ENCODE data around the gene PIGV. TPM values are rescaled to one million over a fixed set of nuclear protein-coding genes. Genes with fewer than 3 reads are reported as not detected.

Gene PIGV
- total RNA-seq, 2 experiments from 2014 or later = 20.8 to 20.9 TPM

GRCh38 chr1:26784023-26784871, 3.5 kb upstream of the PIGV start:
- peaks cover 5% of the 10 kb centered on the region for H3K27me3 Mint-ChIP-seq
- H3K4me3 Mint-ChIP-seq = no peak overlapping the region
- no peaks in the 10 kb centered on the region for H3K9me3 Mint-ChIP-seq
- DNase-seq = no peak
- H3K27ac Mint-ChIP-seq = peak overlapping the region; percentile 46
- H3K36me3 Mint-ChIP-seq = peaks cover 28% of the 10 kb centered on the region
- H3K4me1 Mint-ChIP-seq = peaks cover 45% of the 10 kb centered on the region

GRCh38 chr1:26784886-26785285, 2.9 kb upstream of the PIGV start:
- Mint-ChIP-seq H3K4me3 (no peak overlapping the region), H3K27ac (peak overlapping the region; percentile 46), H3K9me3 (no peaks in the 10 kb centered on the region), H3K36me3 (peaks cover 23% of the 10 kb centered on the region), H3K27me3 (peaks cover 5% of the 10 kb centered on the region), H3K4me1 (peaks cover 51% of the 10 kb centered on the region)
- no peak for DNase-seq

- H3K9me3 Mint-ChIP-seq = no peaks in the 10 kb centered on the region
- H3K27ac Mint-ChIP-seq = peak overlapping the region; percentile 97
- peaks cover 23% of the 10 kb centered on the region for H3K36me3 Mint-ChIP-seq
- peak overlapping the region; percentile 89 for H3K4me3 Mint-ChIP-seq
- peaks cover 5% of the 10 kb centered on the region for H3K27me3 Mint-ChIP-seq
- no peak for DNase-seq
- peaks cover 60% of the 10 kb centered on the region for H3K4me1 Mint-ChIP-seq
Measured at GRCh38 chr1:26785611-26786436, 1.9 kb upstream of the PIGV start.

GRCh38 chr1:26786437-26787380, 1.0 kb upstream of the PIGV start:
- DNase-seq = peak; percentile 60
- Mint-ChIP-seq H3K27ac (peak overlapping the region; percentile 97), H3K4me3 (peak overlapping the region; percentile 89), H3K9me3 (no peaks in the 10 kb centered on the region), H3K27me3 (peaks cover 5% of the 10 kb centered on the region), H3K36me3 (peaks cover 29% of the 10 kb centered on the region), H3K4me1 (peaks cover 65% of the 10 kb centered on the region)

GRCh38 chr1:26787381-26787705, 407 bp upstream of the PIGV start:
- peak overlapping the region; percentile 97 for H3K27ac Mint-ChIP-seq
- H3K27me3 Mint-ChIP-seq = peaks cover 5% of the 10 kb centered on the region
- H3K4me3 Mint-ChIP-seq = peak overlapping the region; percentile 89
- peaks cover 65% of the 10 kb centered on the region for H3K4me1 Mint-ChIP-seq
- peak; percentile 86 for DNase-seq
- H3K9me3 Mint-ChIP-seq = no peaks in the 10 kb centered on the region
- peaks cover 28% of the 10 kb centered on the region for H3K36me3 Mint-ChIP-seq

GRCh38 chr1:26788515-26788785, 700 bp downstream of the PIGV start:
- H3K9me3 Mint-ChIP-seq = no peaks in the 10 kb centered on the region
- peaks cover 5% of the 10 kb centered on the region for H3K27me3 Mint-ChIP-seq
- DNase-seq = no peak
- peak overlapping the region; percentile 89 for H3K4me3 Mint-ChIP-seq
- peaks cover 71% of the 10 kb centered on the region for H3K4me1 Mint-ChIP-seq
- H3K27ac Mint-ChIP-seq = peak overlapping the region; percentile 97
- H3K36me3 Mint-ChIP-seq = peaks cover 34% of the 10 kb centered on the region

- H3K9me3 Mint-ChIP-seq = no peaks in the 10 kb centered on the region
- H3K4me1 Mint-ChIP-seq = peaks cover 71% of the 10 kb centered on the region
- H3K27me3 Mint-ChIP-seq = peaks cover 5% of the 10 kb centered on the region
- peak overlapping the region; percentile 89 for H3K4me3 Mint-ChIP-seq
- peak overlapping the region; percentile 97 for H3K27ac Mint-ChIP-seq
- H3K36me3 Mint-ChIP-seq = peaks cover 37% of the 10 kb centered on the region
- peak; percentile 87 for DNase-seq
Measured at GRCh38 chr1:26788836-26789611, 1.3 kb downstream of the PIGV start.

- Mint-ChIP-seq H3K27ac (peak overlapping the region; percentile 97), H3K36me3 (peaks cover 42% of the 10 kb centered on the region), H3K4me1 (peaks cover 67% of the 10 kb centered on the region), H3K4me3 (peak overlapping the region; percentile 89), H3K9me3 (no peaks in the 10 kb centered on the region), H3K27me3 (peaks cover 5% of the 10 kb centered on the region)
- DNase-seq = no peak
Measured at GRCh38 chr1:26789612-26789865, 1.8 kb downstream of the PIGV start.

GRCh38 chr1:26789931-26790330, 2.2 kb downstream of the PIGV start:
- H3K27ac Mint-ChIP-seq = peak overlapping the region; percentile 97
- H3K36me3 Mint-ChIP-seq = peaks cover 46% of the 10 kb centered on the region
- no peaks in the 10 kb centered on the region for H3K9me3 Mint-ChIP-seq
- H3K4me1 Mint-ChIP-seq = peaks cover 63% of the 10 kb centered on the region
- peak; percentile 32 for DNase-seq
- H3K4me3 Mint-ChIP-seq = peak overlapping the region; percentile 89
- peaks cover 5% of the 10 kb centered on the region for H3K27me3 Mint-ChIP-seq

GRCh38 chr1:26790551-26790953, 2.8 kb downstream of the PIGV start:
- H3K9me3 Mint-ChIP-seq = no peaks in the 10 kb centered on the region
- H3K4me1 Mint-ChIP-seq = peaks cover 59% of the 10 kb centered on the region
- peak; percentile 48 for DNase-seq
- peaks cover 45% of the 10 kb centered on the region for H3K36me3 Mint-ChIP-seq
- peak overlapping the region; percentile 97 for H3K27ac Mint-ChIP-seq
- peak overlapping the region; percentile 89 for H3K4me3 Mint-ChIP-seq
- peaks cover 5% of the 10 kb centered on the region for H3K27me3 Mint-ChIP-seq

GRCh38 chr1:26791148-26791547, 3.4 kb downstream of the PIGV start:
- H3K27ac Mint-ChIP-seq = peak overlapping the region; percentile 97
- DNase-seq = no peak
- peaks cover 45% of the 10 kb centered on the region for H3K36me3 Mint-ChIP-seq
- H3K4me3 Mint-ChIP-seq = peak overlapping the region; percentile 89
- H3K9me3 Mint-ChIP-seq = no peaks in the 10 kb centered on the region
- peaks cover 53% of the 10 kb centered on the region for H3K4me1 Mint-ChIP-seq
- H3K27me3 Mint-ChIP-seq = peaks cover 5% of the 10 kb centered on the region

GRCh38 chr1:26791626-26792025, 3.9 kb downstream of the PIGV start:
- Mint-ChIP-seq H3K9me3 (no peaks in the 10 kb centered on the region), H3K4me3 (peak overlapping the region; percentile 89), H3K36me3 (peaks cover 49% of the 10 kb centered on the region), H3K27me3 (peaks cover 5% of the 10 kb centered on the region), H3K4me1 (peaks cover 51% of the 10 kb centered on the region), H3K27ac (peak overlapping the region; percentile 97)
- no peak for DNase-seq

- Mint-ChIP-seq H3K27me3 (no peaks in the 10 kb centered on the region), H3K36me3 (peaks cover 47% of the 10 kb centered on the region), H3K4me1 (peaks cover 46% of the 10 kb centered on the region), H3K4me3 (no peak overlapping the region), H3K9me3 (no peaks in the 10 kb centered on the region), H3K27ac (peak overlapping the region; percentile 37)
- DNase-seq = no peak
Measured at GRCh38 chr1:26792924-26793323, 5.2 kb downstream of the PIGV start.

GRCh38 chr1:26794391-26794790, 6.6 kb downstream of the PIGV start:
- H3K4me1 Mint-ChIP-seq = peaks cover 52% of the 10 kb centered on the region
- no peaks in the 10 kb centered on the region for H3K27me3 Mint-ChIP-seq
- H3K9me3 Mint-ChIP-seq = no peaks in the 10 kb centered on the region
- H3K27ac Mint-ChIP-seq = peak overlapping the region; percentile 44
- DNase-seq = no peak
- peaks cover 45% of the 10 kb centered on the region for H3K36me3 Mint-ChIP-seq
- H3K4me3 Mint-ChIP-seq = no peak overlapping the region

Data from activated naive CD8-positive, alpha-beta T cell treated with anti-CD3 and anti-CD28 coated beads for 36 hours (primary cell).